Upper lobe of right lung (tissue), 1 donor: ENCODE data around the gene TP53BP1. TPM values are rescaled to one million over a fixed set of nuclear protein-coding genes. Genes with fewer than 3 reads are reported as not detected.

ENCODE experiments used
- ATAC-seq: fragments of 200-7000 bp; cut with Tn5 transposase; one replicate; pipeline ENCODE4 v1.9.1; 2020; ENCODE audit warnings: mild to moderate bottlenecking, moderate library complexity
- DNase-seq: peaks from one replicate; pipeline ENCODE4 v3.0.0-alpha.2; 2020
- H3K27ac ChIP-seq: fragments of 200-600 bp; one replicate; pipeline ENCODE4 v1.8.0; 2022
- H3K27me3 ChIP-seq: fragments of 200-600 bp; one replicate; pipeline ENCODE4 v1.8.0; 2022; ENCODE audit warnings: mild to moderate bottlenecking
- H3K36me3 ChIP-seq: fragments of 200-600 bp; one replicate; pipeline ENCODE4 v1.8.0; 2022
- H3K4me1 ChIP-seq: fragments of 200-600 bp; one replicate; pipeline ENCODE4 v1.8.0; 2022
- H3K4me3 ChIP-seq: fragments of 200-600 bp; one replicate; pipeline ENCODE4 v1.8.0; 2022; ENCODE audit warnings: mild to moderate bottlenecking
- H3K9me3 ChIP-seq: fragments of 200-600 bp; one replicate; pipeline ENCODE4 v1.8.0; 2022
- intact Hi-C: fragments of 100-400 bp; cut with DNase I; formaldehyde crosslinking; loops from one replicate; pipeline ENCODE4 v1.11.0; 2022
- total RNA-seq: library from RNA; stranded (reverse); fragmentation: NEBNext Ultra II Directional; extraction: Animal tissue kit (Norgen Biotek cat#: 25700); gene quantifications from one replicate; pipeline ENCODE4 v1.2.1, GENCODE V29; 2021
- TF ChIP-seq, protein P1 (sequence below): fragments of 200-600 bp; IDR thresholded peaks from one replicate; pipeline ENCODE4 v1.8.0; 2022; ENCODE audit warnings: antibody characterized with exemption
- donor health status: DM: no; HTN: yes; CAD: no; lungs with severe emphysema.

Gene TP53BP1
- total RNA-seq, 1 donor from 2014 or later: 27.6 TPM

DNA sequence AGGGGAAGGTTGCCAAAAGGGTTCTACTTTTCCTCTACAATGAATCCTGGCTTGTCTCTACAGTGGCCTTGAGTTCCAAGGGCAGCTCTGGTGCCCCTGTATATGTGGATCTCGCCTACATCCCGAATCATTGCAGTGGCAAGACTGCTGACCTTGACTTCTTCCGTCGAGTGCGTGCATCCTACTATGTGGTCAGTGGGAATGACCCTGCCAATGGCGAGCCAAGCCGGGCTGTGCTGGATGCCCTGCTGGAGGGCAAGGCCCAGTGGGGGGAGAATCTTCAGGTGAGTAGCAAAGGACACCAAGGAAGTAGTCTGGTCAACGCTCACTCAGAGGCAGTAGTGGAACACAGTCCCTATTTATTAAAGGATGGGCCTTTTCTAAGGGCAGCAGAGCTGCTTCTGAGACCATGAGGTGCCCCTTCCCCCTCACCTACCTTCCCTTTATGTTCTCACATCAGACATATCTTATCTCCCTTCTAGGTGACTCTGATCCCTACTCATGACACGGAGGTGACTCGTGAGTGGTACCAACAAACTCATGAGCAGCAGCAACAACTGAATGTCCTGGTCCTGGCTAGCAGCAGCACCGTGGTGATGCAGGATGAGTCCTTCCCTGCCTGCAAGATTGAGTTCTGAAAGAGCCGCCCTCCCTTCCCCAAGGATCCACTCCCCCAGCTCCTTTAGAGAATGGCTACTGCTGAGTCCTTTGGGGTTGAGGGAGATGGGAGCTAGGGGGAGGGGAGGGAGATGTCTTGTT is 36.8 kb upstream of the TP53BP1 start:
- Histone ChIP-seq H3K9me3 (no peaks in the 10 kb centered on the region), H3K4me3 (no peak overlapping the region), H3K27me3 (no peaks in the 10 kb centered on the region), H3K4me1 (no peaks in the 10 kb centered on the region), H3K36me3 (no peaks in the 10 kb centered on the region), H3K27ac (no peak overlapping the region)
- intact Hi-C loops: no loop called here
- no peak for ATAC-seq
- DNase-seq: no peak
- TF ChIP-seq, protein P1, sequence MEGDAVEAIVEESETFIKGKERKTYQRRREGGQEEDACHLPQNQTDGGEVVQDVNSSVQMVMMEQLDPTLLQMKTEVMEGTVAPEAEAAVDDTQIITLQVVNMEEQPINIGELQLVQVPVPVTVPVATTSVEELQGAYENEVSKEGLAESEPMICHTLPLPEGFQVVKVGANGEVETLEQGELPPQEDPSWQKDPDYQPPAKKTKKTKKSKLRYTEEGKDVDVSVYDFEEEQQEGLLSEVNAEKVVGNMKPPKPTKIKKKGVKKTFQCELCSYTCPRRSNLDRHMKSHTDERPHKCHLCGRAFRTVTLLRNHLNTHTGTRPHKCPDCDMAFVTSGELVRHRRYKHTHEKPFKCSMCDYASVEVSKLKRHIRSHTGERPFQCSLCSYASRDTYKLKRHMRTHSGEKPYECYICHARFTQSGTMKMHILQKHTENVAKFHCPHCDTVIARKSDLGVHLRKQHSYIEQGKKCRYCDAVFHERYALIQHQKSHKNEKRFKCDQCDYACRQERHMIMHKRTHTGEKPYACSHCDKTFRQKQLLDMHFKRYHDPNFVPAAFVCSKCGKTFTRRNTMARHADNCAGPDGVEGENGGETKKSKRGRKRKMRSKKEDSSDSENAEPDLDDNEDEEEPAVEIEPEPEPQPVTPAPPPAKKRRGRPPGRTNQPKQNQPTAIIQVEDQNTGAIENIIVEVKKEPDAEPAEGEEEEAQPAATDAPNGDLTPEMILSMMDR: no peak

DNA sequence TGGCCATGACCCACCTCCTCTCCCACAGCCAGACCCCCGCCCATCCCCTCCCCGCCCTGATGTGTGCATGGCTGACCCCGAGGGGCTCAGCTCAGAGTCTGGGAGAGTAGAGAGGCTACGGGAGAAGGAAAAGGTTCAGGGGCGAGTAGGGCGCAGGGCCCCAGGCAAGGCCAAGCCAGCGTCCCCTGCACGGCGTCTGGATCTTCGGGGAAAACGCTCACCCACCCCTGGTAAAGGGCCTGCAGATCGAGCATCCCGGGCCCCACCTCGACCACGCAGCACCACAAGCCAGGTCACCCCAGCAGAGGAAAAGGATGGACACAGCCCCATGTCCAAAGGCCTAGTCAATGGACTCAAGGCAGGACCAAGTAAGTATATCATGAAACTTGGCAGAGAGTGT is 36.2 kb upstream of the TP53BP1 start:
- H3K36me3 ChIP-seq: no peaks in the 10 kb centered on the region
- ATAC-seq: no peak
- H3K4me3 ChIP-seq: no peak overlapping the region
- TF ChIP-seq, protein P1: no peak
- H3K27me3 ChIP-seq: no peaks in the 10 kb centered on the region
- intact Hi-C loops: no loop called here
- no peak overlapping the region for H3K27ac ChIP-seq
- no peaks in the 10 kb centered on the region for H3K4me1 ChIP-seq
- H3K9me3 ChIP-seq: no peaks in the 10 kb centered on the region
- no peak for DNase-seq

DNA sequence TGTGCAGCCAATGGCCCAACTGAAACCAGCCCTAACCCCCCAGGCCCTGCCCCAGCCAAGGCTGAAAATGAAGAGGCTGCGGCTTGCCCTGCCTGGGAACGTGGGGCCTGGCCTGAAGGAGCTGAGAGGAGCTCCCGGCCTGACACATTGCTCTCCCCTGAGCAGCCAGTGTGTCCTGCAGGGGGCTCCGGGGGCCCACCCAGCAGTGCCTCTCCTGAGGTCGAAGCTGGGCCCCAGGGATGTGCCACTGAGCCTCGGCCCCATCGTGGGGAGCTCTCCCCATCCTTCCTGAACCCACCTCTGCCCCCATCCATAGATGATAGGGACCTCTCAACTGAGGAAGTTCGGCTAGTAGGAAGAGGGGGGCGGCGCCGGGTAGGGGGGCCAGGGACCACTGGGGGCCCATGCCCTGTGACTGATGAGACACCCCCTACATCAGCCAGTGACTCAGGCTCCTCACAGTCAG is 35.6 kb upstream of the TP53BP1 start:
- Histone ChIP-seq H3K9me3 (no peaks in the 10 kb centered on the region), H3K4me1 (no peaks in the 10 kb centered on the region), H3K36me3 (no peaks in the 10 kb centered on the region), H3K4me3 (no peak overlapping the region), H3K27ac (no peak overlapping the region), H3K27me3 (no peaks in the 10 kb centered on the region)
- DNase-seq (no peak), ATAC-seq (no peak)
- intact Hi-C loops: no loop called here
- TF ChIP-seq, protein P1: no peak

DNA sequence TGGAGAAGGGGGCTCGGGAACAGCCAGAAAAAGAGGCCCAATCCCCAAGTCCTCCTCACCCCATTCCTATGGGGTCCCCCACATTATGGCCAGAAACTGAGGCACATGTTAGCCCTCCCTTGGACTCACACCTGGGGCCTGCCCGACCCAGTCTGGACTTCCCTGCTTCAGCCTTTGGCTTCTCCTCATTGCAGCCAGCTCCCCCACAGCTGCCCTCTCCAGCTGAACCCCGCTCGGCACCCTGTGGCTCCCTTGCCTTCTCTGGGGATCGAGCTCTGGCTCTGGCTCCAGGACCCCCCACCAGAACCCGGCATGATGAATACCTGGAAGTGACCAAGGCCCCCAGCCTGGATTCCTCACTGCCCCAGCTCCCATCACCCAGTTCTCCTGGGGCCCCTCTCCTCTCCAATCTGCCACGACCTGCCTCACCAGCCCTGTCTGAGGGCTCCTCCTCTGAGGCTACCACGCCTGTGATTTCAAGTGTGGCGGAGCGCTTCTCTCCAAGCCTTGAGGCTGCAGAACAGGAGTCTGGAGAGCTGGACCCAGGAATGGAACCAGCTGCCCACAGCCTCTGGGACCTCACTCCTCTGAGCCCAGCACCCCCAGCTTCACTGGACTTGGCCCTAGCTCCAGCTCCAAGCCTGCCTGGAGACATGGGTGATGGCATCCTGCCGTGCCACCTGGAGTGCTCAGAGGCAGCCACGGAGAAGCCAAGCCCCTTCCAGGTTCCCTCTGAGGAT is 35.0 kb upstream of the TP53BP1 start:
- TF ChIP-seq, protein P1: no peak
- H3K4me3 ChIP-seq: no peak overlapping the region
- ATAC-seq: no peak
- no peak for DNase-seq
- intact Hi-C loops: no loop called here
- H3K27ac ChIP-seq: no peak overlapping the region
- no peaks in the 10 kb centered on the region for H3K4me1 ChIP-seq
- no peaks in the 10 kb centered on the region for H3K9me3 ChIP-seq
- H3K27me3 ChIP-seq: no peaks in the 10 kb centered on the region
- H3K36me3 ChIP-seq: no peaks in the 10 kb centered on the region

DNA sequence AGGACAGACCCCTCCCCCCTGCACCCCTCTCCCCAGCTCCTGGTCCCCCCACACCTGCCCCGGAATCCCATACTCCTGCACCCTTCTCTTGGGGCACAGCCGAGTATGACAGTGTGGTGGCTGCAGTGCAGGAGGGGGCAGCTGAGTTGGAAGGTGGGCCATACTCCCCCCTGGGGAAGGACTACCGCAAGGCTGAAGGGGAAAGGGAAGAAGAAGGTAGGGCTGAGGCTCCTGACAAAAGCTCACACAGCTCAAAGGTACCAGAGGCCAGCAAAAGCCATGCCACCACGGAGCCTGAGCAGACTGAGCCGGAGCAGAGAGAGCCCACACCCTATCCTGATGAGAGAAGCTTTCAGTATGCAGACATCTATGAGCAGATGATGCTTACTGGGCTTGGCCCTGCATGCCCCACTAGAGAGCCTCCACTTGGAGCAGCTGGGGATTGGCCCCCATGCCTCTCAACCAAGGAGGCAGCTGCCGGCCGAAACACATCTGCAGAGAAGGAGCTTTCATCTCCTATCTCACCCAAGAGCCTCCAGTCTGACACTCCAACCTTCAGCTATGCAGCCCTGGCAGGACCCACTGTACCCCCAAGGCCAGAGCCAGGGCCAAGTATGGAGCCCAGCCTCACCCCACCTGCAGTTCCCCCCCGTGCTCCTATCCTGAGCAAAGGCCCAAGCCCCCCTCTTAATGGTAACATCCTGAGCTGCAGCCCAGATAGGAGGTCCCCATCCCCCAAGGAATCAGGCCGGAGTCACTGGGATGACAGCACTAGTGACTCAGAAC is 34.3 kb upstream of the TP53BP1 start:
- Histone ChIP-seq H3K27me3 (no peaks in the 10 kb centered on the region), H3K36me3 (no peaks in the 10 kb centered on the region), H3K4me1 (no peaks in the 10 kb centered on the region), H3K9me3 (no peaks in the 10 kb centered on the region), H3K27ac (no peak overlapping the region), H3K4me3 (no peak overlapping the region)
- intact Hi-C loops: no loop called here
- no peak for DNase-seq
- TF ChIP-seq, protein P1: no peak
- no peak for ATAC-seq
